Neural cell (in vitro differentiated cells): ENCODE data around the gene NHLRC4. TPM values are rescaled to one million over a fixed set of nuclear protein-coding genes. Genes with fewer than 3 reads are reported as not detected.

Source experiments
- H2AFZ ChIP-seq: fragments of 200-600, 300-800 bp; sonication (generic), shearing (Covaris generic); 2 replicates; pipeline ENCODE4 v1.6.0; 2014; ENCODE audit warnings: low read depth, mild to moderate bottlenecking, antibody characterized with exemption, low read length, moderate library complexity
- H3F3A ChIP-seq: fragments of 200-600 bp; shearing (Covaris generic); 2 replicates; pipeline ENCODE4 v1.6.1; 2016; ENCODE audit warnings: mild to moderate bottlenecking, moderate library complexity, mixed read lengths, antibody characterized with exemption, low read length; ENCODE audit not compliant: insufficient read depth, poor library complexity, severe bottlenecking
- H3K27ac ChIP-seq: fragments of 200-600, 300-800 bp; sonication (generic), shearing (Covaris generic); 2 replicates; pipeline ENCODE4 v1.5.1; 2014; ENCODE audit warnings: mild to moderate bottlenecking, low read length, moderate library complexity
- H3K27me3 ChIP-seq: fragments of 300-800, 200-600 bp; sonication (generic), shearing (Covaris generic); 2 replicates; pipeline ENCODE4 v1.6.0; 2014; ENCODE audit warnings: mild to moderate bottlenecking, low read depth, low read length, moderate library complexity; ENCODE audit not compliant: insufficient read depth
- H3K36me3 ChIP-seq: fragments of 300-800, 200-600 bp; sonication (generic), shearing (Covaris generic); 2 replicates; pipeline ENCODE4 v1.5.1; 2014; ENCODE audit warnings: mild to moderate bottlenecking, antibody characterized with exemption, low read length, moderate library complexity; ENCODE audit not compliant: insufficient read depth
- H3K4me2 ChIP-seq: fragments of 300-800, 200-600 bp; sonication (generic), shearing (Covaris generic); 2 replicates; pipeline ENCODE4 v1.6.0; 2014; ENCODE audit warnings: mild to moderate bottlenecking, low read length
- H3K4me3 ChIP-seq: fragments of 300-800, 200-600 bp; sonication (generic), shearing (Covaris generic); 2 replicates; pipeline ENCODE4 v1.5.1; 2014; ENCODE audit warnings: mild to moderate bottlenecking, low read length, moderate library complexity
- H3K79me2 ChIP-seq: fragments of 200-600 bp; shearing (Covaris generic); replicated peaks from 2 replicates; pipeline ENCODE4 v1.6.0; 2014; ENCODE audit warnings: mild to moderate bottlenecking, low read length, moderate library complexity; ENCODE audit not compliant: insufficient read depth
- H3K9ac ChIP-seq: fragments of 300-800, 200-600 bp; sonication (generic), shearing (Covaris generic); 2 replicates; pipeline ENCODE4 v1.6.1; 2016; ENCODE audit warnings: mild to moderate bottlenecking, low read length, mixed read lengths
- H3K9me2 ChIP-seq: fragments of 200-600 bp; shearing (Covaris generic); 2 replicates; pipeline ENCODE4 v1.6.1; 2016; ENCODE audit warnings: mild to moderate bottlenecking, low read length, mixed read lengths; ENCODE audit not compliant: insufficient read depth
- H3K9me3 ChIP-seq: fragments of 200-600, 300-800 bp; sonication (generic), shearing (Covaris generic); 2 replicates; pipeline ENCODE4 v1.6.1; 2016; ENCODE audit warnings: mild to moderate bottlenecking, mixed run types, low read length, moderate library complexity, mixed read lengths
- H4K20me1 ChIP-seq: fragments of 200-600 bp; shearing (Covaris generic); 2 replicates; pipeline ENCODE4 v1.6.1; 2016; ENCODE audit warnings: mild to moderate bottlenecking, mixed run types; ENCODE audit not compliant: insufficient read depth
- CTCF ChIP-seq: fragments of 450-650 bp; IDR thresholded peaks from 2 replicates; pipeline ENCODE4 v1.5.1; 2014; ENCODE audit warnings: antibody characterized with exemption, mild to moderate bottlenecking, moderate library complexity; ENCODE audit not compliant: poor library complexity, severe bottlenecking
- EP300 ChIP-seq: fragments of 450-650 bp; conservative IDR thresholded peaks from 2 replicates; pipeline ENCODE4 v1.6.1; 2014; ENCODE audit warnings: antibody characterized with exemption, mild to moderate bottlenecking, moderate library complexity; ENCODE audit not compliant: poor library complexity, severe bottlenecking
- EZH2 ChIP-seq: fragments of 200-600, 300-800 bp; shearing (Covaris generic), sonication (generic); IDR thresholded peaks from 2 replicates; pipeline ENCODE4 v1.6.1; 2014; ENCODE audit warnings: antibody characterized with exemption, low read length, borderline replicate concordance, mild to moderate bottlenecking; ENCODE audit not compliant: insufficient read depth, poor library complexity, severe bottlenecking
- MXI1 ChIP-seq: fragments of 450-650 bp; conservative IDR thresholded peaks from 2 replicates; pipeline ENCODE4 v1.6.1; 2014; ENCODE audit warnings: antibody characterized with exemption, mild to moderate bottlenecking; ENCODE audit not compliant: poor library complexity, severe bottlenecking
- POLR2AphosphoS5 ChIP-seq: IDR thresholded peaks from 2 replicates; pipeline ENCODE4 v1.6.1; 2012
- RAD21 ChIP-seq: fragments of 450-650 bp; conservative IDR thresholded peaks from 2 replicates; pipeline ENCODE4 v1.6.1; 2014; ENCODE audit warnings: antibody characterized with exemption, mild to moderate bottlenecking, moderate library complexity
- REST ChIP-seq: IDR thresholded peaks from 2 replicates; pipeline ENCODE4 v1.6.1; 2012; ENCODE audit warnings: borderline replicate concordance
- SMC3 ChIP-seq: fragments of 450-650 bp; conservative IDR thresholded peaks from 2 replicates; pipeline ENCODE4 v1.6.1; 2014; ENCODE audit warnings: antibody characterized with exemption, mild to moderate bottlenecking, moderate library complexity; ENCODE audit not compliant: poor library complexity
- TAF1 ChIP-seq: IDR thresholded peaks from 2 replicates; pipeline ENCODE4 v1.6.1; 2012; ENCODE audit warnings: low read depth
- polyA plus RNA-seq: library from polyadenylated mRNA; depleted of rRNA; stranded (reverse); fragments of >200 nt; gene quantifications from 2 replicates; pipeline ENCODE4 v1.2.3, GENCODE V29; 2014

The NHLRC4 gene
- polyA plus RNA-seq, 1 donor from 2014 or later: not detected

- Histone ChIP-seq H3K9me3 (no peaks in the 10 kb centered on the region), H3K4me3 (no peak overlapping the region), H3F3A (no peaks in the 10 kb centered on the region), H3K9ac (no peak overlapping the region), H3K27ac (no peak overlapping the region), H3K27me3 (no peaks in the 10 kb centered on the region), H3K79me2 (no peaks in the 10 kb centered on the region), H3K9me2 (no peaks in the 10 kb centered on the region), H3K36me3 (no peaks in the 10 kb centered on the region), H2AFZ (no peak overlapping the region), H4K20me1 (no peaks in the 10 kb centered on the region), H3K4me2 (no peak overlapping the region)
- TF ChIP-seq RAD21 (no peak), SMC3 (no peak), REST (no peak), POLR2AphosphoS5 (no peak)
These were observed 42.5 kb downstream of the NHLRC4 start for GRCh38 chr16:609316-609715.

GRCh38 chr16:609984-610383 lies 43.2 kb downstream of the NHLRC4 start:
- Histone ChIP-seq H3K27me3 (no peaks in the 10 kb centered on the region), H3F3A (no peaks in the 10 kb centered on the region), H3K27ac (no peak overlapping the region), H3K36me3 (peaks cover 5% of the 10 kb centered on the region), H3K9me2 (no peaks in the 10 kb centered on the region), H3K79me2 (no peaks in the 10 kb centered on the region), H3K9me3 (no peaks in the 10 kb centered on the region), H3K4me2 (no peak overlapping the region), H3K4me3 (no peak overlapping the region), H4K20me1 (no peaks in the 10 kb centered on the region), H3K9ac (no peak overlapping the region), H2AFZ (no peak overlapping the region)
- TF ChIP-seq RAD21: no peak
- TF ChIP-seq SMC3: no peak
- TF ChIP-seq MXI1: no peak
- no peak for TF ChIP-seq POLR2AphosphoS5
- TF ChIP-seq EP300: no peak
- TF ChIP-seq EZH2: no peak
- TF ChIP-seq CTCF: no peak
- no peak for TF ChIP-seq REST
- no peak for TF ChIP-seq TAF1
